Vagina (tissue), 2 donors: ENCODE results near the gene GDF7. TPM values are rescaled to one million over a fixed set of nuclear protein-coding genes. Genes with fewer than 3 reads are reported as not detected.

ENCODE experiments used
- DNase-seq, 2 donors: peaks; one replicate each; pipeline ENCODE4 v3.0.0-alpha.2; 2017; ENCODE audit errors: extremely low spot score in 2 of 2
- H3K27ac ChIP-seq: fragments of 200-600 bp; sonication (generic); one replicate; pipeline ENCODE4 v1.5.1; 2019
- H3K27me3 ChIP-seq: fragments of 200-600 bp; sonication (generic); one replicate; pipeline ENCODE4 v1.5.1; 2019
- H3K36me3 ChIP-seq, 2 donors: fragments of 200-600 bp; sonication (generic); one replicate each; pipeline ENCODE4 v1.5.1; 2017 to 2019
- H3K4me1 ChIP-seq: fragments of 200-600 bp; sonication (generic); one replicate; pipeline ENCODE4 v1.5.1; 2019
- H3K4me3 ChIP-seq, 2 donors: fragments of 200-600 bp; sonication (generic); 1 replicate in 1 of 2; 2 replicates in 1 of 2; pipeline ENCODE4 v1.5.1; 2016 to 2019
- H3K9me3 ChIP-seq: fragments of 200-600 bp; sonication (generic); one replicate; pipeline ENCODE4 v1.5.1; 2019
- CTCF ChIP-seq, 3 experiments: fragments of 450-650 bp in 2 of 3; fragments of 200-600 bp in 1 of 3; sonication (generic) in 1 of 3; IDR thresholded peaks; one replicate each; pipeline ENCODE4 v1.5.1; 2017 to 2019; ENCODE audit warnings: antibody characterized with exemption in 3 of 3, mild to moderate bottlenecking in 2 of 3, moderate library complexity in 2 of 3
- POLR2A ChIP-seq, 2 donors: fragments of 450-650 bp; IDR thresholded peaks; one replicate each; pipeline ENCODE4 v1.6.1; 2017; ENCODE audit warnings: antibody characterized with exemption in 2 of 2, mild to moderate bottlenecking in 2 of 2, moderate library complexity in 2 of 2
- POLR2AphosphoS5 ChIP-seq, 2 donors: sonication (generic); formaldehyde crosslinking; IDR thresholded peaks; one replicate each; pipeline ENCODE4 v1.9.0; 2017; ENCODE audit warnings: antibody characterized with exemption in 2 of 2, mild to moderate bottlenecking in 2 of 2, low read depth in 1 of 2; ENCODE audit not compliant: insufficient read depth in 1 of 2
- intact Hi-C: fragments of 100-400 bp; cut with DNase I; formaldehyde crosslinking; loops from one replicate; pipeline ENCODE4 v1.15.1; 2023
- total RNA-seq: library from RNA; depleted of rRNA; stranded (reverse); fragments of >200 nt; gene quantifications from one replicate; pipeline ENCODE4 v1.2.3, GENCODE V29; 2016

The GDF7 gene
- total RNA-seq, 1 donor from 2014 or later, result 9.3 TPM

DNA sequence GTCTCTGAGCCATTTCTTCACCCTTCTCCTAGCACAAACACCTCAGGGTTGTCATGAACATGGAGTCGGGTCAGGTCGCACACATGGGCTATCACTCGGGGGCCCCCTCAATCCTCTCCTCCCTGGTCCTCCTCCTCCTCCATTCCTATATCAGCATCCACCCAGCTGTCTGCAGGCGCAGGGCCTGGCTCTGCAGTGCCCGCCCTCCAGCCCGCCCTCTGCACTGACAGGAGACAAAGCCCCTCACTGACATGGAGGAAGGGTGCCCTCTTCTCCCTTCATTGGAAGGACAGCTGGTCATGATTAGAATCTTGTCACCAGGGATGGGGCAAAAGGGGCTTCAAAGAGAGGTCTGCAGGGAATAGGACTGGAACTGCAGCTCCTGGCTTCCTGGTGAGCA lies 37.8 kb upstream of the GDF7 start:
- H3K9me3 ChIP-seq, result no peaks in the 10 kb centered on the region
- H3K27me3 ChIP-seq, result no peaks in the 10 kb centered on the region
- no peak overlapping the region for H3K4me3 ChIP-seq
- H3K27ac ChIP-seq, result no peak overlapping the region
- DNase-seq, result no peak
- H3K4me1 ChIP-seq, result peaks cover 21% of the 10 kb centered on the region
- TF ChIP-seq CTCF (IDR thresholded peaks at IDR 0.05), result no peak
- TF ChIP-seq POLR2AphosphoS5 (IDR thresholded peaks at IDR 0.05; ENCODE audit: insufficient read depth in 1 of 2, low read depth in 1 of 2), result no peak
- TF ChIP-seq POLR2A (IDR thresholded peaks at IDR 0.05), result no peak
- intact Hi-C loops, result no loop called here
- peaks cover 0 to 5% of the 10 kb centered on the region in 2 donors for H3K36me3 ChIP-seq

DNA sequence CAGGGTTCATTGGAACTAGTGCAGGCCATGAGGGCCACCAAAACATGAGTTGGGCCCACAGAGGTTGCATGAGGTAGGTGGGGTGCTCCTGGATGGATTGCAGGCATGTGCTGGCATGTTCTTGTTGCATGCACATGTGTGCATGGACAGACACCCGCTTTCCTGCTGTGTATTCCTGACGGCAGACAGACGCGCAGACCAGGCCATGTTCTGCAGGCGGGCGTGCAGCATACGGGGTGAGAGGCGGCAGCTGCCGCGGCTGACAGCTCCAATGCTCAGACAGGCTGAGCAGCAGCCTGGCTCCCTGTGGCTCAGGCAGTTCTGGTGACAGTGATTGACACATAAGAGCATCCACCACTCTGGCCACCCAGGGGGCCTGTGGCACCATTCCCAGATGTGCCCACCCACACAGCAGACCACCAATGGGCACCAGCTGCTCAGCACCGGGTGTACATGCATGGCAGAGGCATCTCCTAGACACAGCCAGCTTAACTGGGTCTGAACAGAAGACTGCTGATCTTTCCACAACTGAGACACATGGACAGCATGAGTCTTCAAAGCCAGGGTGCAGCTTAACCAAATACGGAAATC lies 37.3 kb upstream of the GDF7 start:
- H3K4me1 ChIP-seq, result peaks cover 26% of the 10 kb centered on the region
- H3K27me3 ChIP-seq, result no peaks in the 10 kb centered on the region

DNA sequence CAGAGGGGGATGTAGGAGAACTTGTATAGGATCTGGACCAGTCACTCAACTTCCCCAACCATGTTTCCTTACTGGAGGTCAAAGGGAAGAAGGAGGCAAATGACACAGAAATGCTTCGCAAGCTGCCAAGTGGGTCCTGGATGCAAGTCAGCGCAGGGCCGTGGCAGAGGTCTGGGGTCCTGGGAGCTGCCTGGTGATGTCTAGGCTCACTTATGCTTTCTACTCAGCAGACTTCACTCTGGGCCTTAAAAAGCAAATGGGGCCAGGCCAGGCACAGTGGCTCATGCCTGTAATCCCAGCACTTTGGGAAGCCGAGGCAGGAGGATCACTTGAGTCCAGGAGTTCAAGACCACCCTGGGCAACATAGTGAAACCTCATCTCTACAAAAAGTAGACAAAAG lies 36.0 kb upstream of the GDF7 start:
- Histone ChIP-seq H3K27me3 (no peaks in the 10 kb centered on the region), H3K27ac (no peak overlapping the region), H3K4me3 (no peak overlapping the region), H3K36me3 (no peaks in the 10 kb centered on the region), H3K9me3 (no peaks in the 10 kb centered on the region), H3K4me1 (peaks cover 32% of the 10 kb centered on the region)
- TF ChIP-seq POLR2AphosphoS5 (IDR thresholded peaks at IDR 0.05; ENCODE audit: insufficient read depth in 1 of 2, low read depth in 1 of 2), result no peak
- no peak for TF ChIP-seq POLR2A (IDR thresholded peaks at IDR 0.05)
- no peak for TF ChIP-seq CTCF (IDR thresholded peaks at IDR 0.05)
- intact Hi-C loops, result loop anchor here (5.0 kb wide), 1 partner anchor 54 kb away; no protein-coding TSS in a partner anchor
- DNase-seq, result no peak

More for the DNA sequence above, 37.3 kb upstream of the GDF7 start:
- no peaks in the 10 kb centered on the region for H3K36me3 ChIP-seq
- TF ChIP-seq POLR2AphosphoS5 (IDR thresholded peaks at IDR 0.05; ENCODE audit: insufficient read depth in 1 of 2, low read depth in 1 of 2), result no peak
- TF ChIP-seq POLR2A (IDR thresholded peaks at IDR 0.05), result no peak
- TF ChIP-seq CTCF (IDR thresholded peaks at IDR 0.05), result no peak
- H3K4me3 ChIP-seq, result no peak overlapping the region
- H3K9me3 ChIP-seq, result no peaks in the 10 kb centered on the region
- H3K27ac ChIP-seq, result no peak overlapping the region
- no peak for DNase-seq
- intact Hi-C loops, result loop anchor here (5.0 kb wide), 1 partner anchor 52 kb away; no protein-coding TSS in a partner anchor

DNA sequence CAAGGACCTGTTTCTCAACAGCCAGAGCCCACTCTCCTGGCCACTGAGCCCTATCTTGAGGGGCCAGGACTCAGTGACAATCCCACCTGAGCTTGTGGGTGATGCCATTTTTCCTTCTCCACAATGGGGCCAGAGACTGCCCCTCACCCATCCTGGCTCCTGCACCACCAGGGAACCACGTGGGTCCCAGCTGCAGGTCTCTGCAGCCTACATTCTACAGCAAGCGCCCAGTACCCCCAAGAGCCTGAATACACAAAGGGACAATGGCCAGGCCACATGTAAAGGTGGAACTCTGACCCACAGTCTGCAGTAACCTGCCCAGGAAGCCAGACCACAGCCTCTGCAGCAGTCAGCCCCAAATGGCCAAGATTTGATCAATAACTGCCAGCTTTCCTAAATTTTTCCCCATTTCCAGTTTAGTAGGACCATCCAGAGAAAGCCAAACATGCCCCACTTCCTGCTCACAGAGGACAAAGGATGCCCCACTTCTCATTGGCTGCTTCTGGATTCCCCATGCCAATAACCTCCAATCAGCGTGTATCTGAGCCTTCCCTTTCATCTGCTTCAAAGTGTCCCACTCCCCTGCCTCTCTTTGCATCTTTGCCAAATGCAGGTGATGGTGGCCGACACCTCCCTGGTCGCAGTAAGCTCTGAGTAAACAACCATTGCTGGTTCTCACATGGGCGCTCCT lies 35.2 kb upstream of the GDF7 start:
- Histone ChIP-seq H3K4me1 (peaks cover 38% of the 10 kb centered on the region), H3K9me3 (no peaks in the 10 kb centered on the region), H3K27ac (no peak overlapping the region), H3K4me3 (no peak overlapping the region), H3K27me3 (no peaks in the 10 kb centered on the region), H3K36me3 (no peaks in the 10 kb centered on the region)
- no peak for TF ChIP-seq POLR2AphosphoS5 (IDR thresholded peaks at IDR 0.05; ENCODE audit: insufficient read depth in 1 of 2, low read depth in 1 of 2)
- TF ChIP-seq POLR2A (IDR thresholded peaks at IDR 0.05), result no peak
- no peak for TF ChIP-seq CTCF (IDR thresholded peaks at IDR 0.05)
- intact Hi-C loops, result loop anchor here (5.0 kb wide), 1 partner anchor 54 kb away; no protein-coding TSS in a partner anchor
- DNase-seq, result no peak
